Measurements from ENCODE around the gene DHRS2. TPM values are rescaled to one million over a fixed set of nuclear protein-coding genes. Genes with fewer than 3 reads are reported as not detected.
A peak's percentile ranks its signal among the peaks of the same experiment; 100 is the strongest.

DHRS2 gene
- total RNA-seq, 4 donors from 2014 or later: 0.12 TPM; not detected in 3

GRCh38 chr14:23629832-23630396, 6.2 kb upstream of the DHRS2 start:
- Histone ChIP-seq H3K36me3 (no peaks in the 10 kb centered on the region), H3K9me3 (peaks cover 0 to 3% (median 0%) of the 10 kb centered on the region in 3 donors), H3K4me3 (no peak overlapping the region), H3K27ac (no peak overlapping the region), H3K4me1 (peaks cover 0 to 14% (median 0%) of the 10 kb centered on the region in 3 donors), H3K27me3 (no peaks in the 10 kb centered on the region)
- no peak for ATAC-seq
- TF ChIP-seq POLR2A (IDR thresholded peaks at IDR 0.05): no peak
- TF ChIP-seq POLR2AphosphoS5 (IDR thresholded peaks at IDR 0.05): no peak

- Histone ChIP-seq H3K4me3 (no peak overlapping the region), H3K4me1 (peaks cover 0 to 14% (median 0%) of the 10 kb centered on the region in 3 donors), H3K36me3 (no peaks in the 10 kb centered on the region), H3K27me3 (no peaks in the 10 kb centered on the region), H3K9me3 (no peaks in the 10 kb centered on the region), H3K27ac (no peak overlapping the region)
- TF ChIP-seq POLR2AphosphoS5 (IDR thresholded peaks at IDR 0.05) (no peak), EP300 (IDR thresholded peaks at IDR 0.05) (no peak), CTCF (IDR thresholded peaks at IDR 0.05) (no peak), POLR2A (IDR thresholded peaks at IDR 0.05) (no peak)
- WGBS, 2 donors (ENCODE audit: low coverage in 1 of 2): 33 to 61% methylated on average over 1 of the region's 1 CpG
- no peak for ATAC-seq
These were observed 5.5 kb upstream of the DHRS2 start for GRCh38 chr14:23630687-23631086.

- H3K9me3 ChIP-seq: no peaks in the 10 kb centered on the region
- H3K36me3 ChIP-seq: no peaks in the 10 kb centered on the region
- TF ChIP-seq EP300 (IDR thresholded peaks at IDR 0.05) (no peak), POLR2A (IDR thresholded peaks at IDR 0.05) (no peak), CTCF (IDR thresholded peaks at IDR 0.05) (no peak), POLR2AphosphoS5 (IDR thresholded peaks at IDR 0.05) (no peak)
- H3K4me3 ChIP-seq: no peak overlapping the region
- no peak overlapping the region for H3K27ac ChIP-seq
- H3K27me3 ChIP-seq: no peaks in the 10 kb centered on the region
- no peak for ATAC-seq
- peaks cover 0 to 14% (median 0%) of the 10 kb centered on the region in 3 donors for H3K4me1 ChIP-seq
These were observed 4.9 kb upstream of the DHRS2 start for GRCh38 chr14:23631234-23631633.

- H3K27ac ChIP-seq: no peak overlapping the region
- no peaks in the 10 kb centered on the region for H3K27me3 ChIP-seq
- 8% methylated on average over 2 to 7 of the region's 8 CpGs for WGBS, 2 donors (ENCODE audit: low coverage in 1 of 2)
- no peaks in the 10 kb centered on the region for H3K9me3 ChIP-seq
- peaks cover 0 to 14% (median 0%) of the 10 kb centered on the region in 3 donors for H3K4me1 ChIP-seq
- no peak overlapping the region for H3K4me3 ChIP-seq
- H3K36me3 ChIP-seq: no peaks in the 10 kb centered on the region
- peak; percentile 74 for ATAC-seq
- TF ChIP-seq EP300 (IDR thresholded peaks at IDR 0.05): no peak
- no peak for TF ChIP-seq POLR2AphosphoS5 (IDR thresholded peaks at IDR 0.05)
- TF ChIP-seq CTCF (IDR thresholded peaks at IDR 0.05): peak; percentile 88 to 91 (median 89)
These were observed 4.3 kb upstream of the DHRS2 start for GRCh38 chr14:23631702-23632460.

GRCh38 chr14:23632461-23633159, 3.6 kb upstream of the DHRS2 start:
- Histone ChIP-seq H3K27ac (no peak overlapping the region), H3K4me3 (no peak overlapping the region), H3K9me3 (no peaks in the 10 kb centered on the region), H3K27me3 (no peaks in the 10 kb centered on the region), H3K36me3 (no peaks in the 10 kb centered on the region), H3K4me1 (peaks cover 0 to 14% (median 0%) of the 10 kb centered on the region in 3 donors)
- no peak for TF ChIP-seq EP300 (IDR thresholded peaks at IDR 0.05)
- no peak for TF ChIP-seq CTCF (IDR thresholded peaks at IDR 0.05)
- TF ChIP-seq POLR2A (IDR thresholded peaks at IDR 0.05): no peak
- TF ChIP-seq POLR2AphosphoS5 (IDR thresholded peaks at IDR 0.05): no peak
- ATAC-seq: no peak
- WGBS, 2 donors (ENCODE audit: low coverage in 1 of 2): 25 to 75% methylated on average over 2 to 4 of the region's 4 CpGs
